ENCODE measurements around the gene TIMELESS.

Gene TIMELESS

GRCh38 chr12:56374726-56375597, 74.3 kb downstream of the TIMELESS start:
- no peak overlapping the region for H3K27ac ChIP-seq
- DNase-seq (ENCODE audit: low spot score) = no peak
- CTCF ChIA-PET = no interaction called here
- no peak for TF ChIP-seq CTCF (conservative IDR thresholded peaks at IDR 0.05; ENCODE audit: low read depth)
- POLR2A ChIA-PET (ENCODE audit: low non-redundant PET) = no interaction called here

- CTCF ChIA-PET = interaction anchor here (0.6 to 0.7 kb wide), 2 partner anchors 30 to 379 kb away, joined by 3 read pairs; partner anchors contain the start of gene PRIM1
- no peak overlapping the region for H3K27ac ChIP-seq
- no peak for DNase-seq (ENCODE audit: low spot score)
- no peak for TF ChIP-seq CTCF (conservative IDR thresholded peaks at IDR 0.05; ENCODE audit: low read depth)
- POLR2A ChIA-PET (ENCODE audit: low non-redundant PET) = no interaction called here
Measured at GRCh38 chr12:56373515-56373914, 75.7 kb downstream of the TIMELESS start.

- ChIA-PET CTCF (interaction anchor here (0.6 kb wide), 1 partner anchor 114 kb away, joined by 3 read pairs; no protein-coding TSS in a partner anchor), POLR2A (ENCODE audit: low non-redundant PET) (no interaction called here)
- no peak for TF ChIP-seq CTCF (conservative IDR thresholded peaks at IDR 0.05; ENCODE audit: low read depth)
- H3K27ac ChIP-seq = no peak overlapping the region
- DNase-seq (ENCODE audit: low spot score) = no peak
Measured at GRCh38 chr12:56366948-56367347, 82.3 kb downstream of the TIMELESS start.
